GM12878 (cell line): ENCODE measurements around the gene CHD5. TPM values are rescaled to one million over a fixed set of nuclear protein-coding genes. Genes with fewer than 3 reads are reported as not detected.
A peak's percentile ranks its signal among the peaks of the same experiment; 100 is the strongest.

Source experiments
- ATAC-seq: fragments of 200-7000 bp; cut with Tn5 transposase; 3 replicates; pipeline ENCODE4 v1.9.1; 2020; ENCODE audit warnings: mild to moderate bottlenecking, moderate library complexity
- BruUV-seq: library from RNA; stranded (reverse); fragments of 400-500 nt; replicated peaks from 2 replicates; lab custom pipeline; 2021; lab: Mats Ljungman, UMichigan
- CTCF ChIA-PET: fragments of 300-600 bp; sonication (Branson Sonifier 250); formaldehyde crosslinking; extraction: SDS; loops from one replicate; lab custom pipeline; 2021; ENCODE audit warnings: inconsistent platforms; lab: Yijun Ruan, JAX
- POLR2A ChIA-PET: fragments of 350-600 bp; formaldehyde crosslinking; extraction: SDS; loops from one replicate; lab custom pipeline; 2021; ENCODE audit warnings: inconsistent platforms; lab: Charles Lee
- RAD21 ChIA-PET: fragments of 300-600 bp; sonication (Branson Sonifier 250); formaldehyde crosslinking; loops from one replicate; lab custom pipeline; 2023; ENCODE audit warnings: antibody characterized with exemption; ENCODE audit not compliant: unreplicated experiment; lab: Charles Lee
- SMC1A ChIA-PET: fragments of 300-600 bp; sonication (Branson Sonifier 250); formaldehyde crosslinking; loops from one replicate; lab custom pipeline; 2023; ENCODE audit not compliant: unreplicated experiment, uncharacterized antibody; lab: Charles Lee
- DNase-seq: peaks from one replicate; pipeline ENCODE4 v3.0.0-alpha.2; 2011; ENCODE audit warnings: low read depth, low spot score
- FAIRE-seq: peaks from 3 replicates; lab custom pipeline; 2011; peaks lifted over from hg19 to GRCh38; lab: Jason Lieb, UNC
- H2AFZ ChIP-seq: 2 replicates; pipeline ENCODE4 v1.6.0; 2011; ENCODE audit warnings: low read depth, low read length, control low read depth; ENCODE audit not compliant: control insufficient read depth
- H3K27ac ChIP-seq: 2 replicates; pipeline ENCODE4 v1.5.1; 2011; ENCODE audit warnings: control low read depth; ENCODE audit not compliant: control insufficient read depth, insufficient read depth
- H3K27me3 ChIP-seq, 2 experiments: replicated peaks in 1 of 2; 2 replicates each; pipeline versions ENCODE4 v1.6.0 to v1.6.1; 2011; ENCODE audit warnings: low read length in 1 of 2; ENCODE audit not compliant: control insufficient read depth in 2 of 2, insufficient read depth in 2 of 2
- H3K36me3 ChIP-seq, 2 experiments: 2 replicates each; pipeline ENCODE4 v1.5.1; 2011; ENCODE audit warnings: low read length in 1 of 2; ENCODE audit not compliant: control insufficient read depth in 2 of 2, insufficient read depth in 2 of 2
- H3K4me1 ChIP-seq: 2 replicates; pipeline ENCODE4 v1.6.1; 2011; ENCODE audit warnings: mild to moderate bottlenecking, low read length, moderate library complexity, mixed read lengths; ENCODE audit not compliant: control insufficient read depth, insufficient read depth
- H3K4me2 ChIP-seq: 2 replicates; pipeline ENCODE4 v1.6.0; 2011; ENCODE audit warnings: control low read depth; ENCODE audit not compliant: control insufficient read depth, insufficient read depth
- H3K4me3 ChIP-seq: fragments of 200-600 bp; sonication (generic); 2 replicates; pipeline ENCODE4 v1.5.1; 2016
- H3K79me2 ChIP-seq: 2 replicates; pipeline ENCODE4 v1.6.0; 2011; ENCODE audit warnings: low read length; ENCODE audit not compliant: control insufficient read depth, insufficient read depth
- H3K9ac ChIP-seq: 2 replicates; pipeline ENCODE4 v1.8.0; 2011; ENCODE audit warnings: low read length, control low read depth, mixed read lengths; ENCODE audit not compliant: control insufficient read depth, insufficient read depth
- H3K9me3 ChIP-seq: replicated peaks from 3 replicates; pipeline ENCODE4 v1.5.1; 2011; ENCODE audit warnings: mild to moderate bottlenecking, low read length; ENCODE audit not compliant: control insufficient read depth, insufficient read depth
- H4K20me1 ChIP-seq: 2 replicates; pipeline ENCODE4 v1.6.0; 2011; ENCODE audit not compliant: control insufficient read depth, insufficient read depth
- CHD1 ChIP-seq: IDR thresholded peaks from 2 replicates; pipeline ENCODE4 v1.6.1; 2012; ENCODE audit warnings: low read depth, low read length, improper control_type of control experiment
- NR2C2 ChIP-seq: IDR thresholded peaks from 2 replicates; pipeline ENCODE4 v1.6.1; 2011; ENCODE audit warnings: borderline replicate concordance, low read depth; ENCODE audit not compliant: control insufficient read depth, insufficient read length
- NR2F1 ChIP-seq: fragments of 450-650 bp; conservative IDR thresholded peaks from 2 replicates; pipeline ENCODE4 v1.6.1; 2017; ENCODE audit warnings: mild to moderate bottlenecking
- WGBS: methylation state at CpG from one replicate; pipeline ENCODE4 v1.1.6; 2016; ENCODE audit warnings: low lambda C conversion rate; ENCODE audit not compliant: insufficient replicate concordance, insufficient coverage; ENCODE audit errors: missing lambda C conversion rate; 5-methylcytosine and 5-hydroxymethylcytosine counted together
- in situ Hi-C: fragments of 300-500 bp; cut with MboI; formaldehyde crosslinking; loops from 9 replicates; pipeline ENCODE4 v1.14.3; 2018; ENCODE audit warnings: mixed read lengths
- intact Hi-C: fragments of 100-400 bp; cut with micrococcal nuclease; formaldehyde crosslinking; loops from one replicate; pipeline ENCODE4 v1.14.2; 2022; ENCODE audit not compliant: unreplicated experiment
- polyA plus RNA-seq, 11 experiments: library from polyadenylated mRNA; depleted of rRNA in 4 of 11; unstranded in 6 of 11; stranded (reverse) in 5 of 11; fragments of >200 nt; fragmentation: Nextera tagmentation in 4 of 11; fragmentation: Illumina TruSeq in 1 of 11; extraction: Ambion mirVana in 4 of 11; extraction: Trizol in 1 of 11; gene quantifications; 1 replicate in 1 of 11; 2 replicates in 10 of 11; pipeline versions ENCODE4 v1.2.1 to v1.2.3, GENCODE V29; 2011 to 2016; ENCODE audit warnings: inconsistent platforms in 2 of 11, missing spikeins in 2 of 11, low read depth in 1 of 11
- total RNA-seq, 4 experiments: library from RNA; depleted of rRNA in 3 of 4; stranded (reverse); fragments of >200 nt in 3 of 4; fragmentation: Illumina TruSeq in 1 of 4; extraction: Trizol in 1 of 4; gene quantifications; 2 replicates each; pipeline versions ENCODE4 v1.2.1 to v1.2.3, GENCODE V29; 2013 to 2021

CHD5 gene
- total and polyA plus RNA-seq, 10 of the 15 experiments (the other 5 are each of a cell fraction or from before 2014, with no cell fraction given), result 0.03 to 0.49 (median 0.13) TPM; not detected in 3

GRCh38 chr1:6198646-6199297 is 18.7 kb upstream of the CHD5 start:
- FAIRE-seq, result no peak
- SMC1A ChIA-PET, result interaction anchor here (0.7 kb wide), 1 partner anchor 8 kb away, joined by 3 read pairs; no protein-coding TSS in a partner anchor
- Histone ChIP-seq H3K27ac (peak overlapping the region; percentile 85), H3K9ac (peak overlapping the region; percentile 100), H3K79me2 (peaks cover 49% of the 10 kb centered on the region), H3K4me2 (peak overlapping the region; percentile 72), H3K27me3 (no peaks in the 10 kb centered on the region), H3K36me3 (peaks cover 5 to 20% of the 10 kb centered on the region in 2 experiments), H3K9me3 (no peaks in the 10 kb centered on the region), H3K4me1 (peaks cover 6% of the 10 kb centered on the region), H2AFZ (no peak overlapping the region), H4K20me1 (no peaks in the 10 kb centered on the region), H3K4me3 (peak overlapping the region; percentile 93)
- intact Hi-C loops (loop anchor here (5.0 kb wide), 1 partner anchor 171 kb away; no protein-coding TSS in a partner anchor), in situ Hi-C loops (no loop called here)
- POLR2A ChIA-PET, result no interaction called here
- no peak for DNase-seq
- RAD21 ChIA-PET, result no interaction called here
- WGBS, result under 1% methylated on average over 30 of the region's 31 CpGs
- ATAC-seq, result peak; percentile 53
- CTCF ChIA-PET, result interaction anchor here (0.6 to 2.9 kb wide), 6 partner anchors 9 to 485 kb away, joined by 3 to 11 read pairs (median 8); no protein-coding TSS in a partner anchor
- BruUV-seq, result TSS peak; percentile 68
- TF ChIP-seq CHD1 (no peak; the same call in 1 of the 2 replicates), NR2F1 (no peak)

- ChIA-PET POLR2A (interaction anchor here (1.9 kb wide), 1 partner anchor 9 kb away, joined by 5 read pairs; no protein-coding TSS in a partner anchor), CTCF (interaction anchor here (0.6 to 2.9 kb wide), 6 partner anchors 8 to 486 kb away, joined by 3 to 11 read pairs (median 8); no protein-coding TSS in a partner anchor), RAD21 (no interaction called here), SMC1A (interaction anchor here (0.7 kb wide), 1 partner anchor 9 kb away, joined by 3 read pairs; no protein-coding TSS in a partner anchor)
- no peaks in the 10 kb centered on the region for H3K27me3 ChIP-seq
- TF ChIP-seq NR2C2 (no peak), NR2F1 (0 out of 2 replicates have a peak, but pooled peaks have one; percentile 19)
- WGBS, result 21% methylated on average over 6 of the region's 6 CpGs
- H3K79me2 ChIP-seq, result peaks cover 49% of the 10 kb centered on the region
- H3K4me2 ChIP-seq, result peak overlapping the region; percentile 72
- H2AFZ ChIP-seq, result no peak overlapping the region
- peaks cover 6% of the 10 kb centered on the region for H3K4me1 ChIP-seq
- no peaks in the 10 kb centered on the region for H3K9me3 ChIP-seq
- BruUV-seq, result no TSS peak
- FAIRE-seq (no peak), DNase-seq (no peak), ATAC-seq (no peak)
- peaks cover 7 to 24% of the 10 kb centered on the region in 2 experiments for H3K36me3 ChIP-seq
- H3K27ac ChIP-seq, result peak overlapping the region; percentile 85
- peak overlapping the region; percentile 93 for H3K4me3 ChIP-seq
- in situ Hi-C loops (no loop called here), intact Hi-C loops (loop anchor here (5.0 kb wide), 1 partner anchor 171 kb away; no protein-coding TSS in a partner anchor)
- peak overlapping the region; percentile 100 for H3K9ac ChIP-seq
- H4K20me1 ChIP-seq, result no peaks in the 10 kb centered on the region
These were observed 17.8 kb upstream of the CHD5 start for GRCh38 chr1:6197746-6198427.
